ENCODE results near the gene ID2. TPM values are rescaled to one million over a fixed set of nuclear protein-coding genes. Genes with fewer than 3 reads are reported as not detected.

The ID2 gene
- total RNA-seq (100 to 1,000 TPM; 162 to 165 TPM), polyA plus RNA-seq (378 TPM)

DNA sequence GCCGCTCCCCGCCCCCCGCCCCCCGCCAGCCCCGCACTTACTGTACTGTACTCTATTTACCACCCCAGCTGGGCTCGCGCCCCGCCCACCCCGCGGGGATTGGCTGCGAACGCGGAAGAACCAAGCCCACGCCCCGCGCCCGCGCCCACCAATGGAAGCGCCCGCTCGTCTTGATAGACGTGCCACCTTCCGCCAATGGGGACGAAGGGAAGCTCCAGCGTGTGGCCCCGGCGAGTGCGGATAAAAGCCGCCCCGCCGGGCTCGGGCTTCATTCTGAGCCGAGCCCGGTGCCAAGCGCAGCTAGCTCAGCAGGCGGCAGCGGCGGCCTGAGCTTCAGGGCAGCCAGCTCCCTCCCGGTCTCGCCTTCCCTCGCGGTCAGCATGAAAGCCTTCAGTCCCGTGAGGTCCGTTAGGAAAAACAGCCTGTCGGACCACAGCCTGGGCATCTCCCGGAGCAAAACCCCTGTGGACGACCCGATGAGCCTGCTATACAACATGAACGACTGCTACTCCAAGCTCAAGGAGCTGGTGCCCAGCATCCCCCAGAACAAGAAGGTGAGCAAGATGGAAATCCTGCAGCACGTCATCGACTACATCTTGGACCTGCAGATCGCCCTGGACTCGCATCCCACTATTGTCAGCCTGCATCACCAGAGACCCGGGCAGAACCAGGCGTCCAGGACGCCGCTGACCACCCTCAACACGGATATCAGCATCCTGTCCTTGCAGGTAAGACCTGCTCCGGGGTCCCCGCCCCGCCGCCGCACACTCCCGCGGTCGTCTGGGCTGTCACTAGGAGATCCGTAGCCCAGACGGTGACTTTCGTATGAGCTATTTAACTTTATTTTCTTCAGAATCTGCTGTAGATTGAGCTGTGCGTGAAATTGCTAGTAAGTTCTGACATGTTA is at the start of gene ID2:
ID2 (plus strand) TSS at position 271 of the 907 bp plus-strand sequence; CDS start at position 381, 110 bp downstream.
- CTCF ChIA-PET, result interaction anchor here (1.0 to 4.9 kb wide), 13 partner anchors 11 to 1585 kb away, joined by 3 to 31 read pairs (median 3); no protein-coding TSS in a partner anchor
- Histone ChIP-seq H3K4me1 (ENCODE audit: insufficient read depth, low read length) (peaks cover 36% of the 10 kb centered on the region), H3K27ac (ENCODE audit: low read depth, low read length) (peak within 1 kb of the TSS; percentile 82), H3K4me3 (ENCODE audit: low read length) (peak within 1 kb of the TSS; percentile 99), H3K9me3 (ENCODE audit: low read length) (no peaks in the 10 kb centered on the region), H3K36me3 (ENCODE audit: insufficient read depth, low read length) (no peaks in the 10 kb centered on the region), H3K27me3 (ENCODE audit: insufficient read depth, low read length, poor library complexity, severe bottlenecking) (peaks cover 7% of the 10 kb centered on the region)
- POLR2A ChIA-PET, result interaction anchor here (0.7 to 3.3 kb wide), 29 partner anchors 39 to 1766 kb away, joined by 3 to 83 read pairs (median 5); partner anchors contain the start of gene ODC1
- peak within 1 kb of the TSS; percentile 92 to 99 (median 96) for H3K27ac Mint-ChIP-seq
- no peaks in the 10 kb centered on the region for H3K9me3 Mint-ChIP-seq
- H3K27me3 Mint-ChIP-seq, result peaks cover 10 to 12% of the 10 kb centered on the region in 2 donors
- peaks cover 0 to 25% (median 10%) of the 10 kb centered on the region in 3 donors for H3K36me3 Mint-ChIP-seq
- H3K4me3 Mint-ChIP-seq, result peak within 1 kb of the TSS; percentile 95 to 100 (median 99)
- DNase-seq, result peak; percentile 98 to 100 (median 99)
- peaks cover 40 to 48% (median 48%) of the 10 kb centered on the region in 3 donors for H3K4me1 Mint-ChIP-seq

DNA sequence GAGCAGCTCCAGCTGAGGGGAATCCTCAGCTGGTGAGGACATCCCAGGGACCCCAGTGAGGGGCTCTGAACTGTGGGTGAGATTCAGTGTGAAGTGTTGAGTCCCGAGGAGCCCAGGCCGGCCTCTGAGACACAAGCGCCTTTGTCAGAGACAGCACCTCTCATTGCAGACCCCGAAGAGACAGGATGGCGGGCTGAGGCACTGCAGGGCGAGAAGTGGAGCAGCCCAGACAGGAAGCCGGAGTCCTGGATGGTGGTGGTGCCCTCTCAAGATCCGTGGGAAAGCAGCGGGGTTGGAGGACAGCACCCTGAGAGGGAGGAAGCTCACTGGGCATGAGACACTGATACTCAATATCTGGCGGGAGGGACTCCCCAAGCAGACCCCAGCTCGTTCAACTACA is 49.1 kb upstream of the ID2 start:
- Mint-ChIP-seq H3K27me3 (peaks cover 0 to 7% of the 10 kb centered on the region in 2 donors), H3K9me3 (no peaks in the 10 kb centered on the region), H3K4me1 (peaks cover 3 to 9% (median 6%) of the 10 kb centered on the region in 3 donors), H3K4me3 (no peak overlapping the region), H3K27ac (peak overlapping the region in 2 of 8 donors; percentile 38 to 71), H3K36me3 (no peaks in the 10 kb centered on the region)
- ChIA-PET POLR2A (no interaction called here), CTCF (no interaction called here)
- Histone ChIP-seq H3K4me1 (ENCODE audit: insufficient read depth, low read length) (no peaks in the 10 kb centered on the region), H3K27ac (ENCODE audit: low read depth, low read length) (no peak overlapping the region), H3K36me3 (ENCODE audit: insufficient read depth, low read length) (no peaks in the 10 kb centered on the region), H3K9me3 (ENCODE audit: low read length) (no peaks in the 10 kb centered on the region), H3K4me3 (ENCODE audit: low read length) (no peak overlapping the region), H3K27me3 (ENCODE audit: insufficient read depth, low read length, poor library complexity, severe bottlenecking) (no peaks in the 10 kb centered on the region)
- DNase-seq, result peak in 1 of 5 donors; percentile 20

DNA sequence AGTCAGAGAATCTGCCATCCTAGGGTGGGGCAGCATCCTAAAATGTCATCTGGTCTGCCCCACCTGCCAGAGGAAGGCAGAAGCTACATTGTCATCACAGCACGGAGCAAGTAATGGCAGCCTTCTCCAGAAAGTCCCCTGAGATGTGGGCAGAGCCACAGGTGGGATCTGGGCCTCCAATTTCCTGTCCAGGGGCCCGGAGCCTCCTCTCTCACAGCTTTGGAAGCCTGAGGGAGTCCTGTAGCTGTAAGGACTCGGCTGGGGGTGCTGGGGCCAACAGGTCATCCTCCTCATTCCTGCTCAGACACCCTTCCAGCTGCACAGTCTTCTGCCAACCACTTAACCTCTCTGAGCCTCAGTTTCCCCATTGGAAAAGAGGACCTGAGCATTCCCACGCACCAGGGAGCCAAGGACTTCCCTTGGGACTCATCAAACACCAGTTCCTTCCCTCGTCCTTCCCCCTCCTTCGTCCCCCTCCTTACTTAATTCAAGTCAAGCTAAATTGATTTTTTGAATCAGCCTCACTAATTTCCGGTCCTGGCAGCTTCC is 48.6 kb upstream of the ID2 start:
- Mint-ChIP-seq H3K27ac (peak overlapping the region in 2 of 8 donors; percentile 38 to 71), H3K9me3 (no peaks in the 10 kb centered on the region), H3K4me3 (no peak overlapping the region), H3K27me3 (peaks cover 0 to 7% of the 10 kb centered on the region in 2 donors), H3K4me1 (peaks cover 3 to 9% (median 6%) of the 10 kb centered on the region in 3 donors), H3K36me3 (no peaks in the 10 kb centered on the region)
- Histone ChIP-seq H3K9me3 (ENCODE audit: low read length) (no peaks in the 10 kb centered on the region), H3K27ac (ENCODE audit: low read depth, low read length) (no peak overlapping the region), H3K27me3 (ENCODE audit: insufficient read depth, low read length, poor library complexity, severe bottlenecking) (no peaks in the 10 kb centered on the region), H3K36me3 (ENCODE audit: insufficient read depth, low read length) (no peaks in the 10 kb centered on the region), H3K4me3 (ENCODE audit: low read length) (no peak overlapping the region), H3K4me1 (ENCODE audit: insufficient read depth, low read length) (no peaks in the 10 kb centered on the region)
- ChIA-PET POLR2A (no interaction called here), CTCF (no interaction called here)
- DNase-seq, result no peak

DNA sequence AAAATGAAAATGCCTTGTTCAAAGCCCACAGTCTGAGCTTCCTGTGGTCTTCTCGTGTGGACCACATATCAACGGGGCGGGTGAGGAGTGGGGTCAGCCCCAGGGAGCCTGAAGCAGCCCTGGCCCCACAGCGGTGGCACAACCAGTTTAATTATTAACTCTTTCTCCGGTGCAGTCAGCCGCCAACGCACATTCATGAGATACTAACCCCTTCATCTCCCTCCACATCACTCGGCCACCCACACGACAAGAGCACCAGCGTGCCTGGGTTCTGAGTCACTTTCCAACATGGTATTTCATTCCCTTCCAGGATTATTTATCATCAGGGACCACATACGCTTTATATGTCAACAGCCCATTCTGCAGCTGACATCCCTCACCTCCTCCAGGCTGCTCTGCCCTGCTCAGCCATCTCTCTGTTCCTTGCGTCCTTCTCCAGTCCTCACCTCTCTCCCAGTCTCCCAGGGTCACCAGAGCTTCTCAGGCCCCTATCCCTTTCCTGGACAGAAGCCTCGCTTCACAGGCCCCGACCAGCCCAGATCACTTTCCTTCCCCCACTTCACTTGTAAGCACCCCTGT is 48.0 kb upstream of the ID2 start:
- DNase-seq, result peak in 1 of 5 donors; percentile 27
- ChIA-PET CTCF (no interaction called here), POLR2A (no interaction called here)
- Mint-ChIP-seq H3K27me3 (peaks cover 0 to 7% of the 10 kb centered on the region in 2 donors), H3K9me3 (no peaks in the 10 kb centered on the region), H3K27ac (no peak overlapping the region), H3K4me3 (no peak overlapping the region), H3K36me3 (no peaks in the 10 kb centered on the region), H3K4me1 (peaks cover 0 to 6% (median 3%) of the 10 kb centered on the region in 3 donors)
- H3K4me1 ChIP-seq (ENCODE audit: insufficient read depth, low read length), result no peaks in the 10 kb centered on the region
- no peaks in the 10 kb centered on the region for H3K9me3 ChIP-seq (ENCODE audit: low read length)
- H3K36me3 ChIP-seq (ENCODE audit: insufficient read depth, low read length), result no peaks in the 10 kb centered on the region
- H3K4me3 ChIP-seq (ENCODE audit: low read length), result no peak overlapping the region
- H3K27ac ChIP-seq (ENCODE audit: low read depth, low read length), result no peak overlapping the region
- no peaks in the 10 kb centered on the region for H3K27me3 ChIP-seq (ENCODE audit: insufficient read depth, low read length, poor library complexity, severe bottlenecking)

DNA sequence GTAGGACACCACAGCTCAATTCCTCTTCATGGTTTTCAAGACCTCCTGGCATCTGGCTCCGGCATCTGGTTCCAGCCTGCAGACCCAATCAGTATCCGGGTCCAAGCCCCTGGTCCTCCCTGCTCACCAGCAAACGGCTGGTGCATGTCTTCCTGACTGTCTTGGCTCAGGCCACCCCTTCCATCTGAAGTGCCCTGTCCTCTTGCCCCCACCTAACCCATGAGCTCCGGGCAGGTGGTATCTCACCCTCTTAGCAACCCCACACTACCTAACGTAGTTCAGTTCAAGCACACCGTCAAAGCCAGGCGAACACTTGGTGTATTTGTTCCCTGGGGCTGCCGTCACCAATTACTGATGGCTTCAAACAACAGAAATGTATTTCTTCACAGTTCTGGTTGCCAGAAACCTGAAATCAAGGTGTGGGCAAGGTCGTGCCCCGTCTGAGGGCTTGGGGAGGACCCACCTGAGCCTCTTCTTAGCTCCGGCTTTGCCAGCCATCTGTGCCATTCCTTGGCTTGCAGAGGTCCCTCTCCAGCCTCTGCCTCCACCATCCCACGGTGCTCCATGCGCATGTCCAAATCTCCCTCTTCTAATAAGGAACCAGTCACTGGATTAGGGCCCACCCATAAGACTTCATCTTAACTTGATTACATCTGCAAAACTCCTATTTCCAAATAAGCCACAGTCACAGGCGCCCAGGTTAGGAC is 47.2 kb upstream of the ID2 start:
- CTCF ChIA-PET, result no interaction called here
- H3K9me3 Mint-ChIP-seq, result no peaks in the 10 kb centered on the region
- H3K27me3 ChIP-seq (ENCODE audit: insufficient read depth, low read length, poor library complexity, severe bottlenecking), result no peaks in the 10 kb centered on the region
- H3K4me3 Mint-ChIP-seq, result no peak overlapping the region
- POLR2A ChIA-PET, result no interaction called here
- H3K27ac ChIP-seq (ENCODE audit: low read depth, low read length), result no peak overlapping the region
- no peaks in the 10 kb centered on the region for H3K9me3 ChIP-seq (ENCODE audit: low read length)
- H3K27me3 Mint-ChIP-seq, result peaks cover 0 to 6% of the 10 kb centered on the region in 2 donors
- peak in 1 of 5 donors; percentile 33 for DNase-seq
- H3K27ac Mint-ChIP-seq, result peak overlapping the region in 2 of 8 donors; percentile 9 to 42
- H3K36me3 Mint-ChIP-seq, result no peaks in the 10 kb centered on the region
- no peaks in the 10 kb centered on the region for H3K36me3 ChIP-seq (ENCODE audit: insufficient read depth, low read length)
- no peaks in the 10 kb centered on the region for H3K4me1 ChIP-seq (ENCODE audit: insufficient read depth, low read length)
- no peak overlapping the region for H3K4me3 ChIP-seq (ENCODE audit: low read length)
- H3K4me1 Mint-ChIP-seq, result no peaks in the 10 kb centered on the region

GRCh38 chr2:8636041-8636491 is 45.8 kb upstream of the ID2 start:
- no peaks in the 10 kb centered on the region for H3K9me3 ChIP-seq (ENCODE audit: low read length)
- peak in 1 of 5 donors; percentile 14 for DNase-seq
- Mint-ChIP-seq H3K4me3 (no peak overlapping the region), H3K27ac (no peak overlapping the region), H3K36me3 (no peaks in the 10 kb centered on the region), H3K9me3 (no peaks in the 10 kb centered on the region), H3K4me1 (no peaks in the 10 kb centered on the region), H3K27me3 (peaks cover 0 to 8% of the 10 kb centered on the region in 2 donors)
- ChIA-PET CTCF (no interaction called here), POLR2A (no interaction called here)
- no peak overlapping the region for H3K27ac ChIP-seq (ENCODE audit: low read depth, low read length)
- no peaks in the 10 kb centered on the region for H3K36me3 ChIP-seq (ENCODE audit: insufficient read depth, low read length)
- H3K27me3 ChIP-seq (ENCODE audit: insufficient read depth, low read length, poor library complexity, severe bottlenecking), result no peaks in the 10 kb centered on the region
- H3K4me1 ChIP-seq (ENCODE audit: insufficient read depth, low read length), result no peaks in the 10 kb centered on the region
- no peak overlapping the region for H3K4me3 ChIP-seq (ENCODE audit: low read length)

DNA sequence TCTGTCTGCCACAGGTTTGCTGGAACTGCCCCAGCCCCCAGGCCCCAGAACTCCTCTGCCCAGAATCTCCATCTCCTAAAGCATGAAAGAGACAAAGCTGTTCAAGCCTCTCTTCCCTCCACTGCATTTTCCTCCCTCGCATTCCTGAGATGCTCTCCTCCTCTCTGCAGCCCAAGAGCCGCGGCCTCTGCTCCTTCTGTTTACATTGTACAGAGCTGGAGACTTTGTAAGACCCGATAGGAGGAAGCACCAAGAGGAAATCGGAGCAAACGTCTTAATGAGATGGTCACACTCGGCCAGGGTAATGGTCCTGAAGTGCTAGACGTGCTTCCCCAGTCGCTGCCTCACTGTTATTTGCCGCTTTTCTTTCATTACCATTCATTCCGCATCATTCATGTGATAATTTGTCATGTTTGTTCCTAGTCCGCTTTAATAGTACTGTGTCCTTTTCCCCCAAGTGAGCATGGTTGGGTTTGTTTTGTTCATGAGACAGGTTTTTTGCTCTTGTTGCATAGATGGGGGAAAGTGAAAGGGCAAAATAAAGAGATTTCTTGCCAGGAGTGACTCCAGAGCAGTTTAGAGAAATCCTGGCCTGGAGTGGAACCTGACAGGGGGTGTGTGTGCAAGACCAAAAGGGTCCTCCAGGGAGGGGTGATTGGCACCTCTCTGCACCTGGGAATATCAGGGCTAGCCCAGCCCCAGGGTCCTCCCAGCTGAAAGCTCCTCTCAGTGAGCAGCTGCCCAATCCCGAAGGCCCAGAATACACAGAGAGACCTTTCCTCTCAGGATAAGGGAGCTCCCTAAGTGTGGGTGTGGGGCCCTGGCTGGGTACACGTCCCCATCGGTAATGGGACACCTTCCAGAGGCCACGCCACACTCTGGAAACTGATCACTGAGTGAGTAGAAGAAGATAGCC is 44.9 kb upstream of the ID2 start:
- H3K4me3 ChIP-seq (ENCODE audit: low read length), result no peak overlapping the region
- H3K27me3 Mint-ChIP-seq, result peaks cover 0 to 7% of the 10 kb centered on the region in 2 donors
- CTCF ChIA-PET, result no interaction called here
- no peaks in the 10 kb centered on the region for H3K36me3 Mint-ChIP-seq
- peak overlapping the region in 1 of 8 donors; percentile 4 for H3K27ac Mint-ChIP-seq
- H3K4me3 Mint-ChIP-seq, result no peak overlapping the region
- no peaks in the 10 kb centered on the region for H3K4me1 ChIP-seq (ENCODE audit: insufficient read depth, low read length)
- POLR2A ChIA-PET, result no interaction called here
- no peaks in the 10 kb centered on the region for H3K27me3 ChIP-seq (ENCODE audit: insufficient read depth, low read length, poor library complexity, severe bottlenecking)
- no peaks in the 10 kb centered on the region for H3K36me3 ChIP-seq (ENCODE audit: insufficient read depth, low read length)
- H3K9me3 Mint-ChIP-seq, result no peaks in the 10 kb centered on the region
- DNase-seq, result peak in 1 of 5 donors; percentile 39
- no peaks in the 10 kb centered on the region for H3K9me3 ChIP-seq (ENCODE audit: low read length)
- no peak overlapping the region for H3K27ac ChIP-seq (ENCODE audit: low read depth, low read length)
- H3K4me1 Mint-ChIP-seq, result no peaks in the 10 kb centered on the region
